ENCODE measurements around the gene SPATA9. TPM values are rescaled to one million over a fixed set of nuclear protein-coding genes. Genes with fewer than 3 reads are reported as not detected.
A peak's percentile ranks its signal among the peaks of the same experiment; 100 is the strongest.

The SPATA9 gene
- total and polyA plus RNA-seq, 9 of the 15 experiments (the other 6 are each of a cell fraction or from before 2014, with no cell fraction given) = 0.16 to 5.5 (median 0.39) TPM; not detected in 3

GRCh38 chr5:95654196-95654595 lies 28.6 kb downstream of the SPATA9 start:
- no peak for ATAC-seq
- no peaks in the 10 kb centered on the region for H3K9me1 ChIP-seq (ENCODE audit: control insufficient read depth, insufficient read depth, low read length)
- no peak overlapping the region for H2AFZ ChIP-seq (ENCODE audit: low read depth, low read length)
- H3K4me3 ChIP-seq = no peak overlapping the region
- intact Hi-C loops (cut with micrococcal nuclease) = no loop called here
- H3K36me3 ChIP-seq (ENCODE audit: control insufficient read depth, insufficient read depth, low read length) = peaks cover 81% of the 10 kb centered on the region
- H3K4me1 ChIP-seq (replicated peaks in 1 of 2; ENCODE audit: control insufficient read depth in 2 of 2, insufficient read depth in 2 of 2, low read length in 2 of 2) = peaks cover 4 to 14% of the 10 kb centered on the region in 2 experiments; a peak in 3 of 5 replicates
- no peak for DNase-seq (ENCODE audit: extremely low read depth in 1 of 4, low spot score in 3 of 4)
- H3K9ac ChIP-seq (ENCODE audit: insufficient read depth in 1 of 2, low read depth in 2 of 2, low read length in 2 of 2) = no peak overlapping the region
- H3K9me3 ChIP-seq (replicated peaks; ENCODE audit: control insufficient read depth, insufficient read depth, low read depth, low read length) = no peaks in the 10 kb centered on the region
- no peak overlapping the region for H3K4me2 ChIP-seq (ENCODE audit: insufficient read depth, low read length)
- 82% methylated on average over 3 of the region's 3 CpGs for WGBS (ENCODE audit: insufficient coverage, low coverage, missing lambda C conversion rate)
- no peaks in the 10 kb centered on the region for H3K27me3 ChIP-seq (ENCODE audit: control insufficient read depth in 2 of 2, insufficient read depth in 2 of 2, low read length in 2 of 2)
- no TSS peak for BruUV-seq (replicated peaks)
- no peak for FAIRE-seq
- H4K20me1 ChIP-seq (replicated peaks; ENCODE audit: control insufficient read depth, insufficient read depth, low read length) = no peaks in the 10 kb centered on the region
- POLR2A ChIA-PET = interaction anchor here (0.6 to 1.5 kb wide), 4 partner anchors 7 to 119 kb away, joined by 3 to 6 read pairs (median 4); partner anchors contain the start of gene RFESD
- TF ChIP-seq ELF2 (CRISPR knock-in tag; IDR thresholded peaks at IDR 0.05) = no peak
- no peak for TF ChIP-seq PHF20 (IDR thresholded peaks at IDR 0.05; ENCODE audit: partially characterized antibody)
- no peak for TF ChIP-seq POU5F1 (IDR thresholded peaks at IDR 0.05; ENCODE audit: borderline replicate concordance, low read depth, low read length, partially characterized antibody)
- peak; percentile 62 for TF ChIP-seq C11orf30 (IDR thresholded peaks at IDR 0.05; ENCODE audit: low read depth)
- TF ChIP-seq ZNF316 (IDR thresholded peaks at IDR 0.05) = peak; percentile 76
- TF ChIP-seq JUND (IDR thresholded peaks at IDR 0.05; ENCODE audit: borderline replicate concordance, low read depth, low read length) = no peak
- TF ChIP-seq JUND (tag; IDR thresholded peaks at IDR 0.05; ENCODE audit: borderline replicate concordance, low read depth, low read length) = no peak
- no peak for TF ChIP-seq TAL1 (IDR thresholded peaks at IDR 0.05)
- CTCF ChIA-PET (ENCODE audit: low intra/inter-chr PET ratio) = no interaction called here
- H3K27ac ChIP-seq (ENCODE audit: extremely low read depth, low read depth, low read length) = no peak overlapping the region
- in situ Hi-C loops (cut with MboI) = no loop called here
- peaks cover 51% of the 10 kb centered on the region for H3K79me2 ChIP-seq (ENCODE audit: control insufficient read depth, insufficient read depth, low read length)
